SK-N-SH (cell line): ENCODE data around the gene AFF3. TPM values are rescaled to one million over a fixed set of nuclear protein-coding genes. Genes with fewer than 3 reads are reported as not detected.

ENCODE experiments used
- CTCF ChIA-PET: fragments of 300-600, 350-600 bp; formaldehyde crosslinking; extraction: SDS; loops from one replicate; lab custom pipeline; 2021; lab: Yijun Ruan, JAX
- POLR2A ChIA-PET: fragments of 350-600 bp; sonication (Branson Sonifier 250); formaldehyde crosslinking; extraction: SDS; loops from one replicate; lab custom pipeline; 2020; ENCODE audit warnings: antibody characterized with exemption, inconsistent platforms; lab: Yijun Ruan, JAX
- DNase-seq: peaks from one replicate; pipeline ENCODE4 v3.0.0; 2012
- H2AFZ ChIP-seq: fragments of 200-600 bp; sonication (generic); 2 replicates; pipeline ENCODE4 v1.8.1; 2016; ENCODE audit warnings: antibody characterized with exemption, mild to moderate bottlenecking, low read depth
- H3F3A ChIP-seq: fragments of 200-600 bp; sonication (generic); replicated peaks from 2 replicates; pipeline ENCODE3; 2016; ENCODE audit warnings: antibody characterized with exemption, mild to moderate bottlenecking; ENCODE audit not compliant: insufficient read depth
- H3K27ac ChIP-seq, 2 experiments: fragments of 200-500 bp in 1 of 2; fragments of 200-600 bp in 1 of 2; sonication (Bioruptor generic) in 1 of 2; sonication (generic), shearing (Covaris generic) in 1 of 2; 2 replicates each; pipeline versions ENCODE4 v1.5.1 to v1.6.1; 2014 to 2016; ENCODE audit warnings: low read depth in 2 of 2, inconsistent platforms in 1 of 2, low read length in 1 of 2, mild to moderate bottlenecking in 1 of 2, mixed read lengths in 1 of 2
- H3K27me3 ChIP-seq: fragments of 200-600 bp; sonication (generic), shearing (Covaris generic); 2 replicates; pipeline ENCODE4 v1.6.1; 2016; ENCODE audit warnings: mixed run types; ENCODE audit not compliant: insufficient read depth
- H3K36me3 ChIP-seq, 2 experiments: fragments of 200-500 bp in 1 of 2; fragments of 200-600 bp in 1 of 2; sonication (Bioruptor generic) in 1 of 2; sonication (generic) in 1 of 2; replicated peaks in 1 of 2; 2 replicates each; pipeline versions ENCODE3 to v1.5.1; 2014 to 2016; ENCODE audit warnings: low read length in 1 of 2, mild to moderate bottlenecking in 1 of 2; ENCODE audit not compliant: insufficient read depth in 2 of 2, control insufficient read depth in 1 of 2
- H3K4me1 ChIP-seq, 2 experiments: fragments of 200-500 bp in 1 of 2; fragments of 200-600 bp in 1 of 2; sonication (Bioruptor generic) in 1 of 2; sonication (generic), shearing (Covaris generic) in 1 of 2; 2 replicates each; pipeline versions ENCODE4 v1.5.1 to v1.6.1; 2014 to 2016; ENCODE audit warnings: low read depth in 1 of 2, low read length in 1 of 2, mixed run types in 1 of 2; ENCODE audit not compliant: insufficient read depth in 2 of 2, control insufficient read depth in 1 of 2
- H3K4me2 ChIP-seq: fragments of 200-600 bp; sonication (generic), shearing (Covaris generic); 2 replicates; pipeline ENCODE4 v1.6.1; 2017; ENCODE audit warnings: mixed run types
- H3K4me3 ChIP-seq, 2 experiments: fragments of 200-500 bp in 1 of 2; fragments of 200-600 bp in 1 of 2; sonication (Bioruptor generic) in 1 of 2; sonication (generic), shearing (Covaris generic) in 1 of 2; 2 replicates each; pipeline versions ENCODE4 v1.5.1 to v1.8.1; 2014 to 2016; ENCODE audit warnings: low read depth in 2 of 2, inconsistent platforms in 1 of 2, low read length in 1 of 2, mild to moderate bottlenecking in 1 of 2, mixed read lengths in 1 of 2, moderate library complexity in 1 of 2
- H3K79me2 ChIP-seq: fragments of 200-600 bp; sonication (generic); 2 replicates; pipeline ENCODE4 v1.8.1; 2017; ENCODE audit warnings: mild to moderate bottlenecking; ENCODE audit not compliant: insufficient read depth
- H3K9ac ChIP-seq: fragments of 200-600 bp; sonication (generic); 2 replicates; pipeline ENCODE4 v1.6.1; 2017; ENCODE audit warnings: mixed run types
- H3K9me2 ChIP-seq: fragments of 200-600 bp; sonication (generic); 2 replicates; pipeline ENCODE4 v1.6.1; 2017; ENCODE audit warnings: mixed run types
- H3K9me3 ChIP-seq: fragments of 200-600 bp; sonication (generic); 2 replicates; pipeline ENCODE4 v1.6.1; 2017; ENCODE audit warnings: mixed run types, mild to moderate bottlenecking, moderate library complexity
- H4K20me1 ChIP-seq: fragments of 200-600 bp; sonication (generic); 2 replicates; pipeline ENCODE4 v1.6.1; 2017; ENCODE audit warnings: mild to moderate bottlenecking, mixed run types; ENCODE audit not compliant: insufficient read depth
- CHD2 ChIP-seq: fragments of 150-350 bp; IDR thresholded peaks from 2 replicates; pipeline ENCODE4 v1.6.1; 2018; ENCODE audit warnings: low read length; ENCODE audit not compliant: partially characterized antibody
- EP300 ChIP-seq, 2 experiments: IDR thresholded peaks; 2 replicates each; pipeline versions ENCODE4 v1.4.0 to v1.6.1; 2012; ENCODE audit warnings: borderline replicate concordance in 1 of 2, low read depth in 1 of 2, low read length in 1 of 2
- EZH2phosphoT487 ChIP-seq: fragments of 200-600 bp; sonication (generic); IDR thresholded peaks from 2 replicates; pipeline ENCODE4 v1.6.1; 2017; ENCODE audit warnings: low read depth, mixed run types, mild to moderate bottlenecking, antibody characterized with exemption, moderate library complexity, borderline replicate concordance
- FOSL2 ChIP-seq: IDR thresholded peaks from 2 replicates; pipeline ENCODE4 v1.4.0; 2012; ENCODE audit warnings: low read depth, mild to moderate bottlenecking, moderate library complexity, borderline replicate concordance
- FOXJ3 ChIP-seq: sonication (generic); formaldehyde crosslinking; IDR thresholded peaks from 2 replicates; pipeline ENCODE4 v1.5.1; 2020; ENCODE audit warnings: mild to moderate bottlenecking, missing genetic modification reagents
- IRF3 ChIP-seq: fragments of 150-350 bp; IDR thresholded peaks from 2 replicates; pipeline ENCODE4 v1.6.1; 2016; ENCODE audit warnings: mild to moderate bottlenecking, low read depth, low read length
- JUND ChIP-seq: IDR thresholded peaks from 2 replicates; pipeline ENCODE4 v1.4.0; 2012
- MAX ChIP-seq: IDR thresholded peaks from 2 replicates; pipeline ENCODE4 v1.4.0; 2012; ENCODE audit warnings: low read depth
- MEF2A ChIP-seq: IDR thresholded peaks from 2 replicates; pipeline ENCODE4 v1.4.0; 2012; ENCODE audit warnings: low read depth, borderline replicate concordance
- MXI1 ChIP-seq: IDR thresholded peaks from 2 replicates; pipeline ENCODE4 v1.6.1; 2012; ENCODE audit warnings: mild to moderate bottlenecking, low read depth, low read length, improper control_type of control experiment
- NRF1 ChIP-seq: IDR thresholded peaks from 2 replicates; pipeline ENCODE4 v1.6.1; 2012; ENCODE audit warnings: low read depth, mild to moderate bottlenecking, low read length
- POLR2AphosphoS5 ChIP-seq: IDR thresholded peaks from 2 replicates; pipeline ENCODE4 v1.6.1; 2012; ENCODE audit warnings: low read depth, low read length
- RCOR1 ChIP-seq: fragments of 150-350 bp; IDR thresholded peaks from 2 replicates; pipeline ENCODE4 v1.6.1; 2017; ENCODE audit warnings: antibody characterized with exemption, low read length
- REST ChIP-seq: IDR thresholded peaks from 2 replicates; pipeline ENCODE4 v1.6.1; 2012; ENCODE audit warnings: mild to moderate bottlenecking, low read depth, low read length, moderate library complexity
- RFX5 ChIP-seq: IDR thresholded peaks from 2 replicates; pipeline ENCODE4 v1.6.1; 2012; ENCODE audit warnings: mild to moderate bottlenecking, improper control_type of control experiment, low read length
- TAF1 ChIP-seq: IDR thresholded peaks from 2 replicates; pipeline ENCODE4 v1.6.1; 2012; ENCODE audit warnings: low read depth, mild to moderate bottlenecking, low read length, moderate library complexity, borderline replicate concordance
- USF2 ChIP-seq: fragments of 150-350 bp; IDR thresholded peaks from 2 replicates; pipeline ENCODE4 v1.6.1; 2017; ENCODE audit warnings: antibody characterized with exemption, low read length, low read depth, borderline replicate concordance
- YY1 ChIP-seq: IDR thresholded peaks from 2 replicates; pipeline ENCODE4 v1.4.0; 2012; ENCODE audit warnings: low read depth, mild to moderate bottlenecking
- ZBTB33 ChIP-seq: IDR thresholded peaks from 2 replicates; pipeline ENCODE4 v1.4.0; 2012; ENCODE audit warnings: low read depth, borderline replicate concordance
- WGBS: methylation state at CpG from one replicate; pipeline ENCODE4 v1.1.6; 2017; ENCODE audit warnings: low lambda C conversion rate; 5-methylcytosine and 5-hydroxymethylcytosine counted together
- polyA plus RNA-seq, 3 experiments: library from polyadenylated mRNA; depleted of rRNA; stranded (reverse); fragments of >200 nt; gene quantifications; 2 replicates each; pipeline ENCODE4 v1.2.3, GENCODE V29; 2012

AFF3 gene
- polyA plus RNA-seq, 1 of the 3 experiments (the other 2 are of a cell fraction) = 0.36 TPM

- ChIA-PET POLR2A (no interaction called here), CTCF (interaction anchor here (1.5 kb wide), 1 partner anchor 249 kb away, joined by 3 read pairs; no protein-coding TSS in a partner anchor)
- H3K9ac ChIP-seq = no peak overlapping the region
- H3K9me2 ChIP-seq = no peaks in the 10 kb centered on the region
- TF ChIP-seq POLR2AphosphoS5 (no peak), ZBTB33 (no peak), JUND (no peak), EZH2phosphoT487 (no peak), YY1 (no peak), REST (no peak), MEF2A (no peak), MAX (no peak), USF2 (no peak), FOSL2 (no peak), IRF3 (no peak), FOXJ3 (no peak), CHD2 (no peak), MXI1 (no peak), RCOR1 (no peak), TAF1 (no peak), RFX5 (no peak), NRF1 (no peak), EP300 (IDR thresholded peaks at IDR 0.05; ENCODE audit: borderline replicate concordance in 1 of 2, low read depth in 1 of 2, low read length in 1 of 2) (no peak)
- TF ChIP-seq, all 33 proteins: peak for 0
- H4K20me1 ChIP-seq = no peaks in the 10 kb centered on the region
- H2AFZ ChIP-seq = no peak overlapping the region
- H3K9me3 ChIP-seq = no peaks in the 10 kb centered on the region
- H3K27me3 ChIP-seq = no peaks in the 10 kb centered on the region
- 63% methylated on average over 4 of the region's 4 CpGs for WGBS
- no peak for DNase-seq
- H3K79me2 ChIP-seq = no peaks in the 10 kb centered on the region
- no peak overlapping the region for H3K4me2 ChIP-seq
- peaks cover 0 to 19% of the 10 kb centered on the region in 2 experiments; a peak in 1 of 4 replicates for H3K4me1 ChIP-seq
- no peaks in the 10 kb centered on the region for H3K36me3 ChIP-seq
- H3F3A ChIP-seq = peaks cover 13% of the 10 kb centered on the region
- H3K27ac ChIP-seq = no peak overlapping the region
- H3K4me3 ChIP-seq = no peak overlapping the region
Measured at GRCh38 chr2:99808361-99809200, 333.8 kb downstream of the AFF3 start.
